ENCODE measurements around the gene C17orf67.

C17orf67 gene

GRCh38 chr17:56819431-56820145 lies 14.1 kb downstream of the C17orf67 start:
- Histone ChIP-seq H3K79me2 (ENCODE audit: insufficient read depth, low read depth) (no peaks in the 10 kb centered on the region), H3K9ac (no peak overlapping the region), H3K4me3 (IDR thresholded peaks at IDR 0.05; ENCODE audit: insufficient read depth, low read depth, low read length) (no peak overlapping the region), H2AFZ (ENCODE audit: low read depth) (no peak overlapping the region), H3K4me2 (peak overlapping the region; percentile 4; the same call in 1 of the 2 replicates), H3K27ac (no peak overlapping the region), H3K36me3 (ENCODE audit: insufficient read depth) (no peaks in the 10 kb centered on the region), H3K4me1 (ENCODE audit: low read depth, poor library complexity, severe bottlenecking) (peaks cover 8% of the 10 kb centered on the region), H4K20me1 (ENCODE audit: insufficient read depth) (no peaks in the 10 kb centered on the region), H3K27me3 (ENCODE audit: insufficient read depth, low read depth) (no peaks in the 10 kb centered on the region)
- TF ChIP-seq CTCF (conservative IDR thresholded peaks at IDR 0.05; ENCODE audit: low read depth, low read length): peak; percentile 85

GRCh38 chr17:56819030-56819429 lies 14.7 kb downstream of the C17orf67 start:
- Histone ChIP-seq H2AFZ (ENCODE audit: low read depth) (no peak overlapping the region), H3K79me2 (ENCODE audit: insufficient read depth, low read depth) (no peaks in the 10 kb centered on the region), H3K27me3 (ENCODE audit: insufficient read depth, low read depth) (no peaks in the 10 kb centered on the region), H3K9ac (no peak overlapping the region), H3K4me1 (ENCODE audit: low read depth, poor library complexity, severe bottlenecking) (peaks cover 8% of the 10 kb centered on the region), H3K4me3 (IDR thresholded peaks at IDR 0.05; ENCODE audit: insufficient read depth, low read depth, low read length) (no peak overlapping the region), H4K20me1 (ENCODE audit: insufficient read depth) (no peaks in the 10 kb centered on the region), H3K36me3 (ENCODE audit: insufficient read depth) (no peaks in the 10 kb centered on the region), H3K4me2 (no peak overlapping the region), H3K27ac (no peak overlapping the region)
- TF ChIP-seq CTCF (conservative IDR thresholded peaks at IDR 0.05; ENCODE audit: low read depth, low read length): no peak

GRCh38 chr17:56817066-56817465 lies 16.7 kb downstream of the C17orf67 start:
- H3K36me3 ChIP-seq (ENCODE audit: insufficient read depth): no peaks in the 10 kb centered on the region
- H2AFZ ChIP-seq (ENCODE audit: low read depth): no peak overlapping the region
- no peak for TF ChIP-seq CTCF (conservative IDR thresholded peaks at IDR 0.05; ENCODE audit: low read depth, low read length)
- H3K27me3 ChIP-seq (ENCODE audit: insufficient read depth, low read depth): no peaks in the 10 kb centered on the region
- no peak overlapping the region for H3K27ac ChIP-seq
- no peaks in the 10 kb centered on the region for H4K20me1 ChIP-seq (ENCODE audit: insufficient read depth)
- H3K4me1 ChIP-seq (ENCODE audit: low read depth, poor library complexity, severe bottlenecking): peaks cover 8% of the 10 kb centered on the region
- no peaks in the 10 kb centered on the region for H3K79me2 ChIP-seq (ENCODE audit: insufficient read depth, low read depth)
- no peak overlapping the region for H3K4me2 ChIP-seq
- no peak overlapping the region for H3K9ac ChIP-seq
- H3K4me3 ChIP-seq (IDR thresholded peaks at IDR 0.05; ENCODE audit: insufficient read depth, low read depth, low read length): no peak overlapping the region

GRCh38 chr17:56815711-56816110 lies 18.0 kb downstream of the C17orf67 start:
- Histone ChIP-seq H3K36me3 (ENCODE audit: insufficient read depth) (no peaks in the 10 kb centered on the region), H4K20me1 (ENCODE audit: insufficient read depth) (no peaks in the 10 kb centered on the region), H3K79me2 (ENCODE audit: insufficient read depth, low read depth) (no peaks in the 10 kb centered on the region), H2AFZ (ENCODE audit: low read depth) (no peak overlapping the region), H3K4me2 (no peak overlapping the region), H3K4me1 (ENCODE audit: low read depth, poor library complexity, severe bottlenecking) (peaks cover 8% of the 10 kb centered on the region), H3K27me3 (ENCODE audit: insufficient read depth, low read depth) (no peaks in the 10 kb centered on the region), H3K4me3 (IDR thresholded peaks at IDR 0.05; ENCODE audit: insufficient read depth, low read depth, low read length) (no peak overlapping the region), H3K27ac (no peak overlapping the region), H3K9ac (no peak overlapping the region)
- no peak for TF ChIP-seq CTCF (conservative IDR thresholded peaks at IDR 0.05; ENCODE audit: low read depth, low read length)
